A549 (cell line): ENCODE data around the gene TENT5C. TPM values are rescaled to one million over a fixed set of nuclear protein-coding genes. Genes with fewer than 3 reads are reported as not detected.

Experiments used
- ATAC-seq, 2 experiments: fragments of 200-7000 bp in 1 of 2; fragments of >200 bp in 1 of 2; cut with Nextera tagmentation in 1 of 2; cut with Tn5 transposase in 1 of 2; 3 replicates each; pipeline versions ENCODE4 v1.8.0 to v1.9.1; 2018 to 2020; ENCODE audit warnings: mild to moderate bottlenecking in 1 of 2, moderate library complexity in 1 of 2
- CTCF ChIA-PET: fragments of 300-600 bp; sonication (Branson Sonifier 250); formaldehyde crosslinking; extraction: SDS; loops from one replicate; lab custom pipeline; 2021; ENCODE audit warnings: antibody characterized with exemption, inconsistent platforms; lab: Yijun Ruan, JAX
- POLR2A ChIA-PET: fragments of 350-600 bp; formaldehyde crosslinking; extraction: SDS; loops from one replicate; lab custom pipeline; 2021; ENCODE audit warnings: antibody characterized with exemption, inconsistent platforms; lab: Yijun Ruan, JAX
- DNase-seq, 2 experiments: peaks; one replicate each; pipeline versions ENCODE4 v3.0.0 to v3.0.0-alpha.2; 2011 to 2016; ENCODE audit warnings: low read depth in 1 of 2, low spot score in 1 of 2
- FAIRE-seq: peaks from 2 replicates; lab custom pipeline; 2011; peaks lifted over from hg19 to GRCh38; lab: Jason Lieb, UNC
- H3K27ac ChIP-seq, 2 experiments: fragments of >200 bp; sonication (Bioruptor Twin); formaldehyde crosslinking; 3 replicates each; pipeline ENCODE4 v1.5.1; 2016 to 2017
- H3K4me1 ChIP-seq: fragments of >200 bp; sonication (Bioruptor Twin); formaldehyde crosslinking; 3 replicates; pipeline ENCODE4 v1.6.1; 2016
- H3K4me2 ChIP-seq: fragments of >200 bp; sonication (Bioruptor Twin); formaldehyde crosslinking; 3 replicates; pipeline ENCODE4 v1.6.1; 2016
- H3K4me3 ChIP-seq: fragments of >200 bp; sonication (Bioruptor Twin); formaldehyde crosslinking; 3 replicates; pipeline ENCODE4 v1.5.1; 2016
- H3K9me3 ChIP-seq: fragments of >200 bp; sonication (Bioruptor Twin); formaldehyde crosslinking; 3 replicates; pipeline ENCODE4 v1.6.1; 2016
- BHLHE40 ChIP-seq: IDR thresholded peaks from 2 replicates; pipeline ENCODE4 v1.6.1; 2012; ENCODE audit warnings: low read depth, low read length, inconsistent platforms
- CEBPB ChIP-seq, 2 experiments: fragments of >200 bp in 1 of 2; sonication (Bioruptor Twin) in 1 of 2; formaldehyde crosslinking in 1 of 2; IDR thresholded peaks; 2 replicates each; pipeline ENCODE4 v1.6.1; 2012 to 2016
- ESRRA ChIP-seq: fragments of 150-350 bp; IDR thresholded peaks from 2 replicates; pipeline ENCODE4 v1.6.1; 2014; ENCODE audit warnings: mild to moderate bottlenecking, low read length, borderline replicate concordance
- JUN ChIP-seq, 2 experiments: fragments of >200 bp; sonication (Bioruptor Twin); formaldehyde crosslinking; IDR thresholded peaks; 2 replicates in 1 of 2; 3 replicates in 1 of 2; pipeline ENCODE4 v1.6.1; 2016 to 2017
- KDM1A ChIP-seq: fragments of 200-600 bp; sonication (generic); IDR thresholded peaks from 2 replicates; pipeline ENCODE4 v1.6.1; 2016; ENCODE audit warnings: low read depth, mild to moderate bottlenecking
- MAFK ChIP-seq: fragments of 450-650 bp; IDR thresholded peaks from 2 replicates; pipeline ENCODE4 v1.6.1; 2014; ENCODE audit not compliant: partially characterized antibody
- MYC ChIP-seq: IDR thresholded peaks from 2 replicates; pipeline ENCODE4 v1.6.1; 2012; ENCODE audit warnings: mild to moderate bottlenecking, inconsistent platforms, low read length, improper control_type of control experiment, borderline replicate concordance
- NFE2L2 ChIP-seq: fragments of 150-350 bp; conservative IDR thresholded peaks from 2 replicates; pipeline ENCODE4 v1.6.1; 2014; ENCODE audit warnings: low read length
- POLR2A ChIP-seq: IDR thresholded peaks from 2 replicates; pipeline ENCODE4 v1.6.1; 2012; ENCODE audit warnings: mild to moderate bottlenecking, low read length
- POLR2AphosphoS2 ChIP-seq: conservative IDR thresholded peaks from 2 replicates; pipeline ENCODE4 v1.6.1; 2012; ENCODE audit warnings: low read length, improper control_type of control experiment, inconsistent platforms
- RCOR1 ChIP-seq: fragments of 150-350 bp; IDR thresholded peaks from 2 replicates; pipeline ENCODE4 v1.6.1; 2014; ENCODE audit warnings: antibody characterized with exemption, low read length, low read depth
- RNF2 ChIP-seq: fragments of 200-600 bp; sonication (generic); IDR thresholded peaks from 2 replicates; pipeline ENCODE4 v1.6.1; 2016; ENCODE audit warnings: low read depth, mild to moderate bottlenecking, antibody characterized with exemption, moderate library complexity, borderline replicate concordance
- SREBF2 ChIP-seq: fragments of 450-650 bp; IDR thresholded peaks from 2 replicates; pipeline ENCODE4 v1.6.1; 2014; ENCODE audit warnings: mild to moderate bottlenecking, moderate library complexity
- ZFP36 ChIP-seq: fragments of 450-650 bp; IDR thresholded peaks from 2 replicates; pipeline ENCODE4 v1.6.1; 2014; ENCODE audit warnings: borderline replicate concordance; ENCODE audit not compliant: partially characterized antibody
- WGBS: methylation state at CpG from one replicate; pipeline ENCODE4 v1.1.6; 2017; ENCODE audit errors: missing lambda C conversion rate; 5-methylcytosine and 5-hydroxymethylcytosine counted together
- polyA plus RNA-seq, 4 experiments: library from polyadenylated mRNA; depleted of rRNA in 3 of 4; stranded (reverse); fragments of >200 nt; fragmentation: RNase III in 1 of 4; extraction: RNeasy Plus Mini Kit Qiagen cat#74134 plus additional on column Dnase treatment in 1 of 4; gene quantifications; 2 replicates in 3 of 4; 3 replicates in 1 of 4; pipeline ENCODE4 v1.2.3, GENCODE V29; 2011 to 2017
- TF ChIP-seq, protein P1 (sequence below): fragments of 250-450 bp; sonication (Bioruptor Pico); IDR thresholded peaks from 2 replicates; pipeline ENCODE4 v1.5.0; 2021; ENCODE audit warnings: mild to moderate bottlenecking, moderate library complexity, borderline replicate concordance
- TF ChIP-seq, protein P2 (sequence below): IDR thresholded peaks from 2 replicates; pipeline ENCODE4 v1.6.1; 2012
- TF ChIP-seq, protein P3 (sequence below): IDR thresholded peaks from 2 replicates; pipeline ENCODE4 v1.6.1; 2012
- TF ChIP-seq, protein P4 (sequence below): fragments of 150-350 bp; IDR thresholded peaks from 2 replicates; pipeline ENCODE4 v1.6.1; 2014; ENCODE audit warnings: low read depth, mild to moderate bottlenecking, low read length

The TENT5C gene
- polyA plus RNA-seq, 2 of the 4 experiments (the other 2 are of a cell fraction), result 0.14 to 0.17 TPM

DNA sequence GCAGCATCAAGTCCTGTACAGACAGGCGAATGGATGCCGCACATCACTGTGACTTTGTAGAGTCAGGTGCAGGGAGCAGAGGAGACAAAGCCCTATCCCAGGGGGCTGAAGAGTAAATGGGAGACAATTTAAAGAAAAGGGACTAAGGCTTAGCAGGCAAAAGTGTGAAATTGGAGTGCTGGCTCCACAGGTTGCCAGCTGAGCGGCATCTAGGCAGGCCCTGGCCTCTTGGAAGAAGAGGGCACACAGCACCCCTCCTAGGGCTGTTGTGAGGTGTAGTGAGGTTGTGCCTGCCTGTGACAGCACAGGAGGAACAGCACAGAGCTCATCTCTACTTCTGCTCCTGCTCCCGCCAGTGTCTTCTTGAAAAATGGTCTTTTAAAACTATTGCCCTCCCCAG lies 47.3 kb downstream of the TENT5C start:
- 98% methylated on average over 4 of the region's 4 CpGs for WGBS
- H3K4me3 ChIP-seq, result no peak overlapping the region
- no peak for ATAC-seq
- CTCF ChIA-PET, result interaction anchor here (1.4 kb wide), 1 partner anchor 18 kb away, joined by 3 read pairs; no protein-coding TSS in a partner anchor
- FAIRE-seq, result no peak
- POLR2A ChIA-PET, result no interaction called here
- TF ChIP-seq JUN (IDR thresholded peaks at IDR 0.05) (no peak), KDM1A (no peak), RNF2 (no peak), SREBF2 (no peak), BHLHE40 (no peak), ESRRA (no peak), POLR2A (no peak)
- no peak overlapping the region for H3K4me2 ChIP-seq
- H3K4me1 ChIP-seq, result peaks cover 39% of the 10 kb centered on the region
- no peak overlapping the region; a peak in 1 of 6 replicates for H3K27ac ChIP-seq
- no peaks in the 10 kb centered on the region for H3K9me3 ChIP-seq
- DNase-seq, result no peak

DNA sequence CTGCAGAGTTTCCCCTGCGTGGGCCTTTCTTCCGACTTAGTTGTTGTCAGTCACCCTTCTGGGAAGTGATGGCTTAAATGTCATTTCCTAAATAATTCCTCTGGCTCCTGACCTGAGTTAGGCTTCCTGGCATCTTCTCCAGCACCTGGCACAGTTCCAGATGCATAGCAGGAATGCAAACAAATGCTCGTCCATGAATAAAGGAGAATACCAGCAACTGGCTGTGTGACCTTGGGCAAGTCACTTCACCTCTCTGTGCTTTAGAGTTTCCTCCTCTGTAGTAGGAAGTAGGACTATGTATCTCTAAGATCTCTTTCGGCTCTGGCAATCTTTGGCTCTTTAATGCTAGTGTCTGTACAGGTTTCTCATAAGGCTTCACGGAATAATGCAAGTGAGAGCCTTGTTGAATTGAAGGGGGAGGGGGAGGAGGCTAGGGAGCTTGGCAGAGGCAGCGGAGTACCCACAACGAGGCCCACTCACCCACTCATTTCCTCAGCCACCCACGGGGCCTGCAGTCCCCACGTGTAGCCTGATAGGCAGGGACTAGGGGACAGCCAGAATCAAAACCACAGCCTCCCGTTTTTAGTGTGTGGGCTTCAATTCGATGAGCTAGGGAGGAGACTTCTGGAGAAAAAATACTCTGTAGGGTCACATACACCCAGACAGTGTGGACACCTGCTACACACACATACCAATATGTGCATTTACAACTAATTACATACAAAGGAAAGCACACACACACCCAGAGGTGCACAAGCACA lies 48.1 kb downstream of the TENT5C start:
- POLR2A ChIA-PET, result no interaction called here
- WGBS, result 70% methylated on average over 10 of the region's 11 CpGs
- CTCF ChIA-PET, result interaction anchor here (1.0 kb wide), 1 partner anchor 12 kb away, joined by 3 read pairs; no protein-coding TSS in a partner anchor
- no peak for FAIRE-seq
- TF ChIP-seq, protein P1, sequence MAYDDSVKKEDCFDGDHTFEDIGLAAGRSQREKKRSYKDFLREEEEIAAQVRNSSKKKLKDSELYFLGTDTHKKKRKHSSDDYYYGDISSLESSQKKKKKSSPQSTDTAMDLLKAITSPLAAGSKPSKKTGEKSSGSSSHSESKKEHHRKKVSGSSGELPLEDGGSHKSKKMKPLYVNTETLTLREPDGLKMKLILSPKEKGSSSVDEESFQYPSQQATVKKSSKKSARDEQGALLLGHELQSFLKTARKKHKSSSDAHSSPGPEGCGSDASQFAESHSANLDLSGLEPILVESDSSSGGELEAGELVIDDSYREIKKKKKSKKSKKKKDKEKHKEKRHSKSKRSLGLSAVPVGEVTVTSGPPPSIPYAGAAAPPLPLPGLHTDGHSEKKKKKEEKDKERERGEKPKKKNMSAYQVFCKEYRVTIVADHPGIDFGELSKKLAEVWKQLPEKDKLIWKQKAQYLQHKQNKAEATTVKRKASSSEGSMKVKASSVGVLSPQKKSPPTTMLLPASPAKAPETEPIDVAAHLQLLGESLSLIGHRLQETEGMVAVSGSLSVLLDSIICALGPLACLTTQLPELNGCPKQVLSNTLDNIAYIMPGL (CRISPR knock-in tag), result no peak
- TF ChIP-seq, protein P2, sequence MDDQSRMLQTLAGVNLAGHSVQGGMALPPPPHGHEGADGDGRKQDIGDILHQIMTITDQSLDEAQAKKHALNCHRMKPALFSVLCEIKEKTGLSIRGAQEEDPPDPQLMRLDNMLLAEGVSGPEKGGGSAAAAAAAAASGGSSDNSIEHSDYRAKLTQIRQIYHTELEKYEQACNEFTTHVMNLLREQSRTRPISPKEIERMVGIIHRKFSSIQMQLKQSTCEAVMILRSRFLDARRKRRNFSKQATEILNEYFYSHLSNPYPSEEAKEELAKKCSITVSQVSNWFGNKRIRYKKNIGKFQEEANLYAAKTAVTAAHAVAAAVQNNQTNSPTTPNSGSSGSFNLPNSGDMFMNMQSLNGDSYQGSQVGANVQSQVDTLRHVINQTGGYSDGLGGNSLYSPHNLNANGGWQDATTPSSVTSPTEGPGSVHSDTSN, result no peak
- peak; percentile 33 for TF ChIP-seq ZFP36
- TF ChIP-seq, all 56 proteins: peak for 1
- Histone ChIP-seq H3K4me1 (peaks cover 39% of the 10 kb centered on the region), H3K9me3 (no peaks in the 10 kb centered on the region), H3K4me2 (peak overlapping the region; percentile 72), H3K27ac (peak overlapping the region; percentile 71 to 83), H3K4me3 (no peak overlapping the region)
- ATAC-seq, result no peak
- DNase-seq, result no peak

DNA sequence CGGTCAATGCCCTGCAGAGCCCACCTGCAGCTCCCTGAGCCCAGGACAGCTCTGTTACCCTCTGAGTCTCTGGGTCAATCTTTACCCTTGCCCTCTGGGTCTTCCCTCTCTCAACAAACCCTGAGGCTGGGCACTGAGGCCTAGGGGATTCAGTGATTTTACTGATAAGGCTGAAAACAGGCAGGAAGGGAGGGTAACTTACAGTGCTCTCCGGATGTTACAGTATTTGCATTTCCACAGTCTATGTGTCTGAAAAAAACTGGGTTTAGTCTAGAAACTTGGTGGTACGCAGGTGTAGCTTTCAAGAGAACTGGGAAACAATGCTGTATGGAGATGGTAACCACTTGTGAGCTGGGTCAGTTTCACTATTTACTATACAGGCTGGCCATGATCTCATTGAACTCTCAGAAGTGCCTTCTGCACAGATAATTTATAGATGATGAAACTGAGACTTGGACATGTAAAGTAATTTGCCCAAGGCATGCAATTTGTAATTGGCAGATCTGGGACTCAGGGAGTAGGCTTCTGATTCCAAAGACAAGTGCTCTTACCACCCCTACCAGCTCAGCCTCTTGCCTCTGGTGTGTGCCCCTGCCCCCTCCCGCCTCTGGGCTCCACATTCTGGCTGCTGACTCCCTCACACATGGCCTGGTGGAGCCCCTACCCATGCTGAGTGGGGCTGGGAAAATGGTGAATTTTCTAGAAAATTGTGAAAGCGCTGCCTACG lies 48.8 kb downstream of the TENT5C start:
- ChIA-PET POLR2A (no interaction called here), CTCF (interaction anchor here (1.0 kb wide), 1 partner anchor 12 kb away, joined by 3 read pairs; no protein-coding TSS in a partner anchor)
- 40% methylated on average over 5 of the region's 6 CpGs for WGBS
- FAIRE-seq, result no peak
- peaks cover 39% of the 10 kb centered on the region for H3K4me1 ChIP-seq
- TF ChIP-seq RNF2 (no peak), CEBPB (IDR thresholded peaks at IDR 0.05) (0 out of 4 replicates have a peak, but pooled peaks of 1 of the 2 experiments have one; percentile 18)
- TF ChIP-seq, protein P3, sequence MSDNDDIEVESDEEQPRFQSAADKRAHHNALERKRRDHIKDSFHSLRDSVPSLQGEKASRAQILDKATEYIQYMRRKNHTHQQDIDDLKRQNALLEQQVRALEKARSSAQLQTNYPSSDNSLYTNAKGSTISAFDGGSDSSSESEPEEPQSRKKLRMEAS, result 0 out of 2 replicates have a peak, but pooled peaks have one; percentile 1
- peak overlapping the region; percentile 72 for H3K4me2 ChIP-seq
- peak overlapping the region; percentile 71 to 83 for H3K27ac ChIP-seq
- H3K9me3 ChIP-seq, result no peaks in the 10 kb centered on the region
- H3K4me3 ChIP-seq, result no peak overlapping the region
- peak; percentile 35 to 63; a peak in 4 of 6 replicates for ATAC-seq
- no peak for DNase-seq

DNA sequence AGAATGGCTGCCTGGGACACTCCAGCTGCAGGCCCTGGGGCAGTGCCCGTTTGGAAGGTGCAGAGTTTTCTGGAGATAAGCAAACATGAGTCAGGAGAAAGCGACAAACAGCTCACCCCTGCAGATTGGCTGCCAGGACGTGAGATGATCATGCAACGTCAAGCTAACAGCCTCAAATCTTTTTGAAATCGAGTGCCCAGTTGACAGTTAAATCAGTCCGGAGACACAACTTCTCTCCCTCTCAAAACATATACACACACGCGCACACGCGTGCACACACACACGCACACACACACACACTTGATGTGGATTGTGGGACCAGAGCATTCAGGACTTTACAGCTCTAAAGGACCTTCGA lies 49.4 kb downstream of the TENT5C start:
- Histone ChIP-seq H3K9me3 (no peaks in the 10 kb centered on the region), H3K27ac (peak overlapping the region; percentile 71 to 83), H3K4me3 (no peak overlapping the region), H3K4me1 (peaks cover 39% of the 10 kb centered on the region), H3K4me2 (peak overlapping the region; percentile 72)
- no peak for FAIRE-seq
- peak; percentile 90 to 93 for ATAC-seq
- POLR2A ChIA-PET, result no interaction called here
- WGBS, result 49% methylated on average over 12 of the region's 12 CpGs
- CTCF ChIA-PET, result no interaction called here
- TF ChIP-seq, protein P4, sequence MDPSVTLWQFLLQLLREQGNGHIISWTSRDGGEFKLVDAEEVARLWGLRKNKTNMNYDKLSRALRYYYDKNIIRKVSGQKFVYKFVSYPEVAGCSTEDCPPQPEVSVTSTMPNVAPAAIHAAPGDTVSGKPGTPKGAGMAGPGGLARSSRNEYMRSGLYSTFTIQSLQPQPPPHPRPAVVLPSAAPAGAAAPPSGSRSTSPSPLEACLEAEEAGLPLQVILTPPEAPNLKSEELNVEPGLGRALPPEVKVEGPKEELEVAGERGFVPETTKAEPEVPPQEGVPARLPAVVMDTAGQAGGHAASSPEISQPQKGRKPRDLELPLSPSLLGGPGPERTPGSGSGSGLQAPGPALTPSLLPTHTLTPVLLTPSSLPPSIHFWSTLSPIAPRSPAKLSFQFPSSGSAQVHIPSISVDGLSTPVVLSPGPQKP, result no peak
- TF ChIP-seq RCOR1 (no peak), NFE2L2 (no peak), MYC (no peak), POLR2AphosphoS2 (no peak), MAFK (no peak)
- TF ChIP-seq, protein P3, result peak; percentile 43
- TF ChIP-seq, protein P1 (CRISPR knock-in tag), result no peak
- DNase-seq, result peak; percentile 45 to 71
